HG03060 (cell line): ENCODE results near the gene LRRC74A.
"Not testable (repeated sequence)": the region's sequence is repeated elsewhere in the genome, so short reads cannot be mapped to it uniquely, and the experiment has no call there.

Source experiments
- ATAC-seq: cut with Tn5 transposase; IDR thresholded peaks from one replicate; pipeline ENCODE4 v1.9.1; 2021; ENCODE audit warnings: low read depth, moderate number of reproducible peaks; ENCODE audit not compliant: unreplicated experiment

LRRC74A gene

GRCh38 chr14:76883447-76883846 lies 57.2 kb downstream of the LRRC74A start:
- no peak for ATAC-seq

GRCh38 chr14:76884394-76884793 lies 58.2 kb downstream of the LRRC74A start:
- ATAC-seq: no peak

GRCh38 chr14:76884853-76885276 lies 58.7 kb downstream of the LRRC74A start:
- no peak for ATAC-seq

DNA sequence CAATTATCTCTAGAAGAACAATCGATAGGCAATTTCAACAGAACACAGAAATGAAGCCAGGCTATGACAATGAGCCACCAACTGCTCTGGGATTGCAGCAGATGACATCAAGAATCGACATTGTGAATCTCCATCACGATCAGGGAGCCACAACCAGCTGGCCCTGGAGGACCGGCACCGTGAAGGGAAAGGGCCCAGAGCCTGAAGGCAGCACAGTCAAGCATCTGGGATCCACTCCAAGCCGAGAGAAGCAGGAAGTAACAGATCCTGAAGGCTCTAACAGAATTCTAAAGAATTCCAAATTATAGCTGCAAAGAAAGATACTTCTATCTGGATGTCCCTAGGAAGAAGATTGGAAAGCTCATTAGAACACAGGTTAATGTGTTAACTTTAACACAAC lies 61.0 kb downstream of the LRRC74A start:
- ATAC-seq: no peak

DNA sequence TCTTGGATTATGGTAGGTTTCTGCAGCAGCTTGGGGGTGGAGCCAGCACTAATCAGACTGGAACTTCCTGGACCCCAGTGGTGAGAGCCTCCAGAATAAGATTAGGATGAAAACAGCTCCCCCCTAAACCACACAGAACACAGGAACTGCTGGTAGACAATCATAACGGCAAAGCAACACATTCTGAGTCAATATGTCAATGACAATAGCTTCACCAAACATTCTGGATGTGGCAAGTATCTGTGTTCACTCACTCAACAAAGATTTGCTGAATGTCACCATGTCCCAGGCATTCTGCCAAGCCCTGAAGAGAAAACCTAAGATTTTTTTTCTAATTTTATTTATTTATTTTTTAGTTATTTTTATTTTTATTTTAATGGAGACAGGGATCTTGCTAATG lies 65.2 kb downstream of the LRRC74A start:
- no peak for ATAC-seq

DNA sequence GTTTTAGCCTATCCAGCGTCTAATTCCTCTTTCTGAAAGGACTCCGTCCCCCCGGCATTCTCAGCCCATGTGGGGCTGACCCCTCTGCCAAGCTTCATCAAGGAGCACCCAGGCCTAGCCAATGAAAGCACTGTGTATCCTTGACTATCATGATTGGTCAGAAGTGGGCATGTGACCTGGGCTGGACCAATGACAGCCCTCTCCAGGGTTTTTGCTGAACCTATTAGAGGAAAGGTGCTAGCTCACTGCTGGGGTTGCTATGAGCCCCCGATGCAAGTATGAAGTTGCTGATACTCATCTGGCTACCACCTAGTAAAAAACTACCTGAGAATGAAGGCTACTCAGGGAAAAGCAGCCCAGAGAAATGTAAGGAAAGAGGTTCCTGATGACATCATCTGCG lies 68.1 kb downstream of the LRRC74A start:
- ATAC-seq: no peak

- not testable (repeated sequence) for ATAC-seq
Measured at GRCh38 chr14:76898006-76898405, 71.8 kb downstream of the LRRC74A start.

GRCh38 chr14:76900682-76901081 lies 74.5 kb downstream of the LRRC74A start:
- no peak for ATAC-seq

DNA sequence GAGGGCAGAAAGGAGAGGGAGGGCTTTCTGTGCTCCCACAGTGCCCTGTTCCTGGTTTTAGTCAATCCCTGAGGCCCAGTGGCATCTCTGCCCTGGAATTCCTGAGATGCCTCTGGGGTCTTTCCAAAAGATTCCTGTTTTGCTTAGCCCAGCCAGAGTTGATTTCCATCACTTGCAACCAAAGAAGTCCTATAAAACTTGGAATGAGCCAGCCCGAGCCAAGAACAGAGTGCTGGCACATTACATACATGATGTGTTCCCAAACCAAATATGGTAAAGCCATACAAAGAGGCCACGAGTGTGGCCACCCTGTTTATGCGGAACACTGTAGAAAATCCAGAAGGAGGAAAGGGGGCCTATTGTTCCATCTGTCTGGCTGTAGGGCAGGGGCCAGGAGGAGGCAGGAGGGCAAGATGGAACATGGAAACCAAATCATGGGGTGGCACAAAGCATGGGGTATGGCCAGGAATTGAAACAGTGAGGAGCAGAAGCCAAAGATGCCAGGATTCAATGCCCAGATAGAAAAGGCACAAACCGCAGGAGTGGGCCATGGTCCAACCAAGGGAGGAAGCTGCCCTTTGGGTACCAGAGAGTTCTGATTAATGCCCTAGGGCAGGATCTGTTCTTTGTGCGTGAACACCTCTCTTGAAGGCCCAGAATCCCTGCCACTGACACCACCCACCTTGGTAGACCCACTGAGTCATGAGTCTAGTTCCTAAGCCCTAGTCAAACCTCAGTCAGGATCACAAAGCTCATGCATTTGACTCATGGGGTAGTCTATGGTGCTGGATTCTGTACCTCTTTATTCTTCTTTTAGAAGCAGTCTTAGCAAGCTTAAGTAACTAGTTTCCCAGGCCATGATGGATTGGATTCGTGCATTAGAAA lies 75.2 kb downstream of the LRRC74A start:
- ATAC-seq: no peak

GRCh38 chr14:76902591-76902990 lies 76.4 kb downstream of the LRRC74A start:
- ATAC-seq: no peak

- no peak for ATAC-seq
Measured at GRCh38 chr14:76904100-76904739, 78.0 kb downstream of the LRRC74A start.

DNA sequence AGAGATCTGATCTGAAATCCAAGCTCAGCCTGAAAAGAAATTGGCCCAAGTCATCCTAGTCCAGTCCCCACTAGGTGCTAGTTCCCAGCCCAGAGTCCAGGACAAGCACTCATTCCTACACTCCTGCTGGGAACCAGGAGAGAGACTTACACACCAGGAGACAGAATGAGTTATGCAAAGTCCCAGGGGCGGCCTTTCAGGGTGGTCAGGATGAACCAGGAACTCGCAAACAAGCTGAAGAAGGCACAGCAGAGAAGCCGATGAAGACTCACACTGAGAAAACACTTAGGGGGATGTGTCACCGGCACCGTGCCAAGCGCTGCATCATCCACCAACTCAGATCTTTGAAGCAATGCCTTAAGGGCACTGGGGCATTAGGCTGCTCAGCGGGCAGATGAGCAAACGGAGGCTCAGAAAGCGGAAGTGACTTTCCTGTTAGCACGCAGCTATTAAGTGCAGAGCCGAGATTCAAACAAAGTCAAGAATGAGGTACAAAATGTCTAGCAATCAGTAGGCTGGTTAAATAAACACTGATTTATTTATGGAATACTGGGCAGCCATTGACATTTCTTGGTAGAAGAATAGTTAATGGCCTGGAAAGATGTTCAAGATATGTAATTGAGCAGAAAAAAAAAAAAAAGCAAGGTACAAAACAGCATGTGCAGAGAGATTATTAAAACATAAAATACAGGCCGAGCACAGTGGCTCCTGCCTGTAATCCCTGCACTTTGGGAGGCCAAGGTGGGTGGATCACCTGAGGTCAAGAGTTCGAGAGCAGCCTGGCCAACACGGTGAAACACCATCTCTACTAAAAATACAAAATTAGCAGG lies 78.7 kb downstream of the LRRC74A start:
- ATAC-seq: peak; percentile 64

DNA sequence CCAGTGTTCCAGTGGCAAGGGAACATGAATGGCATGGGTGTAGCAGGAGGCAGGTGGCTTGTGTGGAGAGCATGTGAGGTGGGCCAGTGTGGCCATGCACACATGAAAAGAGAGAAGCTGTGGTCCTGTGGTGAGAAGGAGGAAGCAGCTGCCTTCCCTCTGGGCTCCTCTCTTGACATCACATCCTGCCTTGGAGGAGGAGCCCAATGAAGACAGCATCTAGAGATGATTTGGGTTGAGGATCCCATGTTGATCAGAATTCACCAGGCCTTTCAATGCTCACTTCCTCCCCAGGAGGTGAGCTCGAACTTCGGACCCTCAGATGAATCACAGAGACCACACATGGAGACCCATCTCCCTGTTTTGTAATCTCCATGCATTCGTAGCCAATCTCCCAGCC lies 82.6 kb downstream of the LRRC74A start:
- ATAC-seq: no peak

- ATAC-seq: no peak
Measured at GRCh38 chr14:76909266-76909665, 83.1 kb downstream of the LRRC74A start.

DNA sequence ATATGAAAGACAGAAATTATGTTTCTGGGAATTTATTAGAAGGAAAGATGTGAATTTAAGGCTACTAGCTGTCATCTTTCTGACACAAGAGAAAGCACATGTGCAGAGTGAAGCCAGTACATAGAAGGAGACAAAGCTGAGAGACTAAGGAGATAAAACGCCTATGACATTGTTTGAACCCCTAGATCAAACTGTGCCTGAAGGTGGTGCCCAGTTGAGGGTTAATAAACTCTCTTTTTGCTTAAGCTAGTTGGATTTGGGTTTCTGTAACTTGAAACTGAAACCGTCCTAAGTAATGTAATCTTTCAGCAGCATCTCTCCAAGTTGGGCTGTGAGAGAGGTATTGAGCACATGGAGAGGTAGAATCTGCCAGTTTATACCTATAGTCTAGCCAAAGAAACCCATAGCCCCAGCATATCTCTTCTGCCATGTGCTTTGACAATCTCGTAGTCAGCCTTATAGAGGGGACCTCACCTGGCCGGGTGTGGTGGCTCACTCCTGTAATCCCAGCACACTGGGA lies 84.2 kb downstream of the LRRC74A start:
- no peak for ATAC-seq

GRCh38 chr14:76911473-76911872 lies 85.3 kb downstream of the LRRC74A start:
- no peak for ATAC-seq

DNA sequence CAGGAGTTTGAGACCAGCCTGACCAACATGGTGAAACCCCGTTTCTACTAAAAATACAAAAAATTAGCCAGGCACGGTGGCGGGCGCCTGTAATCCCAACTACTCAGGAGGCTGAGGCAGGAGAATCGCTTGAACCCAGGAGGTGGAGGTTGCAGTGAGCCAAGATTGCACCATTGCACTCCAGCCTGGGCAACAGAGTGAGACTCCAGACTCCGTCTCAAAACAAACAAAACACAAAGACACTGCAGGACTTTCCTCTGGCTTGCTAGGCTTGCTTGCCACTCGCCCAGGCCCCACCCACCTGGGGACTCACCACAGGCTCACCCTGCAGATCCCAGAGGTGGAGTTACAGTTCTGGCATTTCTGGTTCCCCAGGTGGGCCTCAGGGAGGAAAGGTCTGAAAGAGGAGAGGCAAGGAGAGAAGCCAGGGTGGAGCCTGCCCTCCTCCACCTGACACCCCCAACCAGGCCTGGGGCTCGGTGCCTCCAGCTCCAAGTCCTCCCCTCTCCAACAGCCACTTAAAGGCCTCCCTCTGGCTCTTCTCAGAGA lies 88.4 kb downstream of the LRRC74A start:
- ATAC-seq: not testable (repeated sequence)

DNA sequence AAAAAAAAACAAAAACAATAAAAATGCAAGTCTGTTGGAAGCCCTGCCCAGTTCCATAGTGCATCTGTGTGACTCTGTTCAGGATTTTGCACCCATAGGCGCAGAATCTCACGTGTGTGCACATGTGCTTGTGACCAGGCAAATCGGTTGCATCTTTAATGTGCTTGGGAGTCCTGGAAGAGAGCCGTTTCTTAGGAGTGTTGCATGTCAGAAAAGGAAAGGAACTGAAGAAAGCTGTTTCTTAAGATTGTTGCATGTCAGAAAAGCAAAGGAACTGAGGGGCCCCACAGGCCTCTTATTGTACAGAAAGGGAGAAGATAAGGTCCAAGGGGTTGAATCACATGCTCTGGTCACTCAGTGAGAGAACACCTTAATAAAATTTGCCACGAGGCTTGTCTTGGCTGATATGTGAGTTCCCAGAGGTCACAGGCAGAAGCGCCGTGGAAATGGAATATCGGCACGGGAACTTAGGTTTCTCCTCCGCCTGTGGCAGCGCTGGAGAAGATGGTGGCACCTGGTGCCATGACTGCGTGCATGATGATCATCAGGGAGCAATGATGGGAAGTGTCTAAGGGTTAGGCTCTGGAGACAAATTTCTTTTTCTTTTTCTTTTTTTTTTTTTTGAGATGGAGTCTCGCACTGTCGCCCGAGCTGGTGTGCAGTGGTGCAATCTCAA lies 90.0 kb downstream of the LRRC74A start:
- no peak for ATAC-seq

DNA sequence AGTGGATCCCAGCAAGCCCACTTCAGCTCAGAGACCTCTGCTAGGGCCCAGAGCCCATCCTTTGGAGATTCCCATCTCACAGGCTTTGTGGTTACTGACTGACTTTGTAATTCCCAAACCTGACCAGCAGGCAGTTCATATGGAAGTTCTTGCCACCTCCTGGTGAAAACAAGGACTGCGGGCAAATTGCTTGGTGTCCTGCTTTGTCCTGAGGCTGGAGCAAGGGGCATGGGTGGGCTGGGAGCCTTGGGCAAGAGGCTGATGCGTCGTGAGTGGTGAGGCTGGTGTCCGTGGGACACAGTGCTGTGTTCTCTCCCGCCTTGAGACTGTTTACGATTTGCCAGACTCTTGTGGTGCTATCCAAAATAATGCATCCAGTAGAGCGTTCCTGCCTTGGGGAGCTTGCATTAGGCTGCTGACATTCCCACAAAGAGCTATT lies 91.0 kb downstream of the LRRC74A start:
- ATAC-seq: no peak

DNA sequence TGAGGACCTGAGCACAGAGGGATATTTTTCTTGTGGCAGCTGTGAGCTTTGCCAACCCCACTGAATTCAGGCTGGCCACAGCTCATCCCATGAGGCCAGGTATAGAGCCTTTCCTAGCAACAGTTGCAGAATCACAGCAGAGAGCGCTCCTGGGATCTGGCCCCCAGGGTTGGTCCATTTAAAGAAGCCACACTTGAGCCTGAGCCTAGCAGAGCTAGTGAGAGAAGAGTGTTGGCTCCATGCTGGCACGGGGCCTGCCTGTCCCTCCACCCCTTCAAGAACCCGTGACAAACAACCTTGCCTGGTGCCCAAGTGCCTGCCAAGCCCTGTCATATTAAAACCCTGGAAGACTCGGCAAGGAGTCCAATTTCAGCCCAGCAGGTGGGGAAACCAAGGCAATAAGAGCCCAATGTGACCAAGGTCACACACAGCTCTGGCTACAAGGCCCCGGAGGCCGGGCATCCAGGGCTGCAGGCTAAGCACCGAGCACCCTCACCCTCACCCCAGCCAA lies 91.6 kb downstream of the LRRC74A start:
- ATAC-seq: no peak
